NOMO-1 treated with dmso at 0.1 percent for 144 hours (cell line): ENCODE data around the gene OR4D2.
A peak's percentile ranks its signal among the peaks of the same experiment; 100 is the strongest.

ENCODE experiments used
- DNase-seq: peaks from one replicate; lab custom pipeline; 2025; ENCODE audit not compliant: unreplicated experiment; lab: John Stamatoyannopoulos, UW

Gene OR4D2

GRCh38 chr17:58172369-58173071 is 5.7 kb downstream of the OR4D2 start:
- no peak for DNase-seq

- no peak for DNase-seq
Measured at GRCh38 chr17:58174871-58175270, 8.1 kb downstream of the OR4D2 start.

DNA sequence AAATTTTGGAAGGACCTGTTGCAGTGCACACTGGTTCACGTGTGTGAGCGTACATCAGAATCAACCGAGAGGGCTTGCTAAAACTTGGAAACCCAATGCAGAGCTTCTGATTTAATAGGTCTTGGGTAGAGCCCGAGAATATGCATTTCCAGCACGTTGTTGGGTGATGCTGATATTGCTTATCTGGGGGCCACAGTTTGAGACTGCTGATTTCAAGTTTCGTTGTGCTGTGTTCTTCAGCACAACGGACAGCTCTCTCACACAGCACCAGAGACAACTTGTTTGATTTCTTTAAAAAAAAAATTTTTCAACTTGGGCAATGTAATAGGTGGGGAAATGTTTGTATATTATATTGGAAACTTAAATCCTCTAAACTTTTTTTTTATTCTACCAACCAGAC is 9.4 kb downstream of the OR4D2 start:
- no peak for DNase-seq

DNA sequence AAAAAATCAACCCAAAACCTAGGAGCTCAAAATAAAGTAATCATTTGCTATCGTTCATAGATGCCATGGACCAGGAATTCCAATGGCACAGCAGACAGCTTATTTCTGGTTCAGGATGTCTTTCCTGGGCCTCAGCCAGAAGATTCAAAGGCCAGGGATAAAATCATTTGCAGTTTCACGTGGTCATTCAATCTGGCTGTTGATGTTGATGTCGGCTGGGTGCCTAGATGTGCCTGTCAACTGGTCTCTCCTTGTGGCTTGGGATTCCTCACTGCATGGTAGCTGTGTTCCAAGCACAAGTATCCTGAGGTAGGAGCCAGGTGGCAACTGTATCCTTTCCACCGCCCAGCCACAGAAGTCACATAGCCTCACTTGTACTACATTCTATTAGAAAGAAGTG is 15.0 kb downstream of the OR4D2 start:
- no peak for DNase-seq

- DNase-seq: no peak
Measured at GRCh38 chr17:58183514-58183913, 16.7 kb downstream of the OR4D2 start.

- DNase-seq: peak; percentile 31
Measured at GRCh38 chr17:58184308-58184985, 17.7 kb downstream of the OR4D2 start.

DNA sequence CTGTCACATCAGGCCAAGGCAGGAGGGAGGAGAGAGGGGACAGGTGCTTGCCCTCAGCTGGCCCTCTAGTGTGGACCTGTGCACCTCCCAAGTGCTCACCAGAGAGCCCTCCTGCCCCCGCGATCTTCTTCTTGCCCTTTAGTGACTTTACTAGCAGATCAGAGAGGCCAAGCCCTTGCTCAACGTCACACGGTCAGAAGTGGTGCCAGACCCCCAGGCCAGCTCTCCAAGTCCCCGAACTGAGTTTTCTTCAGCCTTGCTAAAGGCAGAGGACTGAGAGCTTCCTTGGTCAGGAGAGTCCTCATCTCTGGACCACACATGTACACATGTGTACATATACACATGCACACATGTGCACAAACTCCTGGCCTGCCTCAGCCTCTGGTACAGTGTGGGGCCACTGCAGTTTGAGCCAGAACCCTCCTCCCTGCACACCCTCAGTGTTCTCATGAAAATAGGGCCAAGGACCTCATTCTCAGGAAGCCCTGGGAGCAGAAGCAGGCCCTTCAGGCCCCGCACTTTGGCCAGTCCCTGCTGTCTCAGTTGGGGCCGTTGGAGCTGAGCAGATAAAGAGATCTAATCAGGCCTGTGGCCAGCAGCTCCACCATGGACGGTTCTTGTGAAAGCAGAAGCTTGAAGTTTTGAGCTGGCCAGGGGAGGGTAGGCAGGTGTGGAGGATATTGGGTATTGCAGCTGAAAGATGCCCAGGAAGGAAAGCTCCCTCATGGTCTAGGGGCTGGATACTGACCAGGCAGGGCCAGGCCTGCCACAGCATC is 18.4 kb downstream of the OR4D2 start:
- DNase-seq: no peak

DNA sequence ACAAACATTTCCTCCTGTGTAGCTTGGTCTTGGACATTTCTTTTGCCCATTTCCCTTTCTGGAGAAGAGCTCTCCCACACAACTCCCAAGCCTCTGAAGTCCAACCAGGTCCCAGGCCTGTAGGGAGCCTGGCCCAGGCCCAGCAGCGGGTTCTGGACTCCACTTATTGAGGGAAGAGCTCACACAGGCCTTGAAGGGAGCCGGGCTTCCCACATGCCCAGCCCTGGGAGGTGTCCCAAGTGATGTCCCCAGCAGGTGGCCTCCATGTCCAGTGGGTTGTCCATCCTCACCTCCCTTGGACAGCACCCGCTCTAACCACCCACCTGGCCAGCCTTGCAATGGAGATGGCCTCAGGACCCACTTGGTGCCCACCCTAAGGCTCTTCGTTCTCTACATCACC is 19.8 kb downstream of the OR4D2 start:
- no peak for DNase-seq

DNA sequence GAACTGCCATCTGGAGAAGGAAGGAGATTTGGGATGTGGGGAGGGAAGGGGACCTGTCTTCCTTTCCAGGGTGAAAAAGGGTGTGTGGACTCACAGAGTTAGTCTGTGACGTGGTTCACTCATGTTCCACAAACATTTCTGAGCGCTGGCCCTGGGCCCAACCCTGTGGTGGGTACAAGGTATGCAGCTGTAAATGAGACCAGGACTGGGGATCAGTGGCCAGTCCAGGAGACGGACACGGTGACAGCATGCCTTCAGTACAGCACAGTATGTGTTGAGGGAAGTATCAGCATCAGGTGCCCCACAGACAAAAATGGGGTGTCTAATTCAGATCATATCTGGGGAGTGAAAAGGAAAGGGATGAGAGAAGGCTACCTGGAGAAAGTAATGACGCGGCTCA is 20.3 kb downstream of the OR4D2 start:
- no peak for DNase-seq

GRCh38 chr17:58187675-58188074 is 20.9 kb downstream of the OR4D2 start:
- no peak for DNase-seq

DNA sequence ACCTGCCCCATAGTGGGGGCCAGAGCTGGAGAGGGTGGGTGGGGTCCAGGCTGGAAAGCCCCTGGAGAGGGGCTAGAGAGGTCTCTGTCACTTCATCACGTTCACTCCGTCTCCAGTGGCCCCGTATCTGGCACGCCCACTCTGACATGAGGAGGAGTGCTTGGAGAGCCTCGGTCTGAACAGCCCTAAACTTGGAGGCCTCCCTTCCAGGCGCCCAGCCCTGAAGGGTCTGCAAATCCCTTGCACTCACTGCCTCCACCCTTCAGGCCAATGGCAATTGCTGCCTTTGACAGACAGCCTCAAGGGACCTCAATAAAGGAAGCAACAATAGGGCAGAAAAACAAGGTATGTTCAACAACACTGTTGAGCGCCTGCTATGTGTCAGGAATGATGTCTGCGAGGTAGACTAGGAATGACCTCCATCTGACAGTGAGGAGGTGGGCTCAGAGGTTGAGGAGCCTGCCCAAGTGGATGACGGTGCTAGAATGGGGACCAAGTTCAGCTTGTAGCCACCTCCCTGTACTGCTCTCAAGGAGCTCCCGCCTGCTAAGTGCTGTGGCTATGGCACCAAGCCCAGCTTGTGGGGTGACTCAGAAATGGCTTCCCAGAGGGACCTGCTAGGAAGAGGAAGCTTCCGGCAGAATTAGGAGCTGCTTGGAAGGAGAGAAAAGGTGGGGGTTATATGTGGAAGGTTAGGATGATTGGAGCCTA is 22.8 kb downstream of the OR4D2 start:
- no peak for DNase-seq

- no peak for DNase-seq
Measured at GRCh38 chr17:58191241-58191896, 24.6 kb downstream of the OR4D2 start.

DNA sequence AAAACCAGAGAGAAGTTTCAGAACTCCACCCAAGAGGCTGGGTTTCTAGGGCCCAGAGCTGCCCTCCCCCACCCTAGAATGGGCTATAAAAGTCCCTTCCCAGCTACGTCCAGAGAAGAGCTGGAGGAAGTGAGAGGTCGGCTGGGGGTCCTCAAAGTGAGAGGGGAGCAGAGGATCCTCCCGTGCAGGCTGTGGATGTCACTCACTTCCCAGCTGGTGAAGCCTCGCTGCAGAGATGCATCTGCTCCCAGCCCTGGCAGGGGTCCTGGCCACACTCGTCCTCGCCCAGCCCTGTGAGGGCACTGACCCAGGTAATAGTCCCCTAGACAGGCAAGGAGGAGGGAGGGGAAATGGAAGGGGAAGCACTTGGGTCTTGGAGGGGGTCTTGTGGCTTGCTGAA is 25.8 kb downstream of the OR4D2 start, which contains the start of gene EPX:
Gene EPX, plus strand, starts transcription at position 115 of the 400 bp plus-strand sequence. Its CDS starts 121 bp downstream, at position 236.
- DNase-seq: no peak

GRCh38 chr17:58193641-58194255 is 27.0 kb downstream of the OR4D2 start:
- DNase-seq: no peak

DNA sequence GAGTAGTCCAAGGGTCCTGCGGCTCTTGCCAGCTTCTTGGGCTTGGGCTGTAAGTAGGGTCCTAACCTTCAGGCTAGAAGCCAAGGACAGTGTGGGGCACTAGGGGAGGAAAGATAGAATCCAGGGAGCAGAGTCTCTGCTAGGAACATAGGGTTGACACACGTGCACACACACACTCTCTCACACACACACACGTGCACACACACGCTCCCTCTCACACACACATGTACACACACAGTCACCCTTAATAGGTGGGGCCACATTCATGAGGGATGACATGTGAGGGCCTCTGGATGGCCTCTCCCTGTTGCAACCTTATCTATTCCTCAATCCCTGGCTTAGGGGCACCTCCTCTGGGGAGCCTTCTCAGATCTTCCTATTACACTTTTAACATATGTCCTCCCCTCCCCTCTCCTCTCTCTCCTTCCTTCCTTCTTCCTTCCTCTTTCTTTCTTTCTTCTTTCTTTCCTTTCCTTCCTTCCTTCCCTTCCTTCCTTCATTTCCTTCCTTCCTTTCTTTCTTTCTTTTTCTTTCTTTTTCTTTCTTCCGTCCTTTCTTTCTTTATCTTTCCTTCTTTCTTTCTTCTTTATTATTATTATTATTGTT is 28.8 kb downstream of the OR4D2 start:
- DNase-seq: no peak

- no peak for DNase-seq
Measured at GRCh38 chr17:58196610-58197009, 29.8 kb downstream of the OR4D2 start.

DNA sequence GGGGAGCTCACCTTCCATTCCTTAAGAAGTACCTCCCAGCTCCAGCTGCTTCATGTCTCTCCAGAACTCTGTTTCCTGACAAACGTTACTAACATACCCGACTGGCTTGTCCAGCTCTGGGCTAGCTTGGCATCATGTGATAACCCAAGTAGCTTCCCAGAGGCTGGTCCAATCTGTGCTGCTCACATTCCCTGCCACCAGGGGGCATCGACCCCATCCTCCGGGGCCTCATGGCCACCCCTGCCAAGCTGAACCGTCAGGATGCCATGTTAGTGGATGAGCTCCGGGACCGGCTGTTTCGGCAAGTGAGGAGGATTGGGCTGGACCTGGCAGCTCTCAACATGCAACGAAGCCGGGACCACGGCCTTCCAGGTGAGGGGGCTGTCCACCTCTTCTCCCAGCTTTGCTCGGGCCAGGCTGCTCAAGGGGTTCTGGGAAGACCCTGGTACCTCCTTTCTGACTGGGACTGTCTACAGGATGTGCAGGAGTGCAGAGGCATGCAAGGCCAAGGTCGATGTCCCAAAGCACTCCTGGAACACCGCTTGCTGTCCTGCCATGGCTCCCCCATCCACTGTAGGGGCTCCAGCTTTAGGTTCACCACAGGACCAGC is 33.3 kb downstream of the OR4D2 start:
- DNase-seq: peak; percentile 32

GRCh38 chr17:58202859-58203258 is 36.1 kb downstream of the OR4D2 start:
- no peak for DNase-seq

DNA sequence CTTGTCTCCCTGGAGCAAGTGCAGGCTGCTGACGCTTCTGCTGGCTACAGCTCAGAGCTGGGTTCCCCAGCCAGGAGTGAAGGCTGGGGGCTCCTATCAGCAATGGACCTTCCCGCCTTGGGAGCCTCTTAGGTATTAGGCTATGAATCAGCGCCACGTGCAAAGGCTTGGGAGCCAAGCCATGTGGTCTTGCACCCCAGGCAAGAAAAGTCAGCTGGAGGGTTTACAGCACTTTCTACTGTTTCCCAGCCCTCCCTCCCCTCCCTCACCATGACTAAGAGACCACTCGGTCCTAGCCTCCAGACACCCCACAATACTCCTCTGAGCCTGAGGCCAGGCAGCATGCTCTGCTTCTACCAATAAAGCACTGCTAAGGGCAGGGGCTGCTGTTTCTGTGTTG is 38.0 kb downstream of the OR4D2 start:
- DNase-seq: no peak

DNA sequence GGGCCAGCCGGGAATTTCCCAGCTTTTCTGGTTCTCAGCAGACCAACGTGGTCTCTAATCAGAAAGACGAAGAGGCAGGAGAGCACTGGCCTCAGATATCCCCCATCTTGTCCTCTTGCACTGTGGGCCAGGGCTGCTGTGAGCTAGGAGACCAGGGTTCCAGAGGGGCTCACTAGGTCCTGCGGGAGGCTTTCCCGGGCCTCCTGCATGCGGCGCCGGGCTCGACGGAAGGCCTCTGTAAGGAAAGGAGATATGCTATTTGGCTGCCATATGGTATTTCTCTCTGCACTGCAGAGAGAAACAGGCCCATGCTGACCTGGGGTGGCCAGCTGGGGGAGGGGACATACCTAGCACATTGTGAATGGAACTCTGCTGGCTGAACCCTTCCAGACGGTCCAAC is 39.2 kb downstream of the OR4D2 start:
- no peak for DNase-seq
